HG03378 (cell line): ENCODE data around the gene PCDH15.

ENCODE experiments used
- ATAC-seq: cut with Tn5 transposase; IDR thresholded peaks from one replicate; pipeline ENCODE4 v1.9.1; 2021; ENCODE audit warnings: mild to moderate bottlenecking, moderate library complexity; ENCODE audit not compliant: unreplicated experiment

The PCDH15 gene

DNA sequence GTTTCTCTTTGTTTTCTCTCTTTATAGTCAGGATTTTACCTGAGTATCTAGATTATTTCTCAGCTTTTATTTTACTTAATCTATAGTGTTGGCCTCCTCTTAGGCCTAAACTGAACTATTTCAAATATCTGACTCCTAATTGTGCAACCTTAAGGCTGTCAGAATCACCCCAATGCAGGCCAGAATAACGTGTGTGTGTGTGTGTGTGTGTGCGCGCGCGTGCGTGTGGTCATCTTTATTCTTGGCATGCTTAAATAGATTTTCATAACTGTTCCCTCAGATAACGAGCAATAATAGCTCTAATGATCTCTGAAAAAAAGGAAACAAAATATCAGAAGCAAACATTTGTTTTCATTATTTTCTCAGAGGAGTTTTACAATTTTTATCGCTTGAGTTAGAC is 92.4 kb downstream of the PCDH15 start:
- no peak for ATAC-seq

DNA sequence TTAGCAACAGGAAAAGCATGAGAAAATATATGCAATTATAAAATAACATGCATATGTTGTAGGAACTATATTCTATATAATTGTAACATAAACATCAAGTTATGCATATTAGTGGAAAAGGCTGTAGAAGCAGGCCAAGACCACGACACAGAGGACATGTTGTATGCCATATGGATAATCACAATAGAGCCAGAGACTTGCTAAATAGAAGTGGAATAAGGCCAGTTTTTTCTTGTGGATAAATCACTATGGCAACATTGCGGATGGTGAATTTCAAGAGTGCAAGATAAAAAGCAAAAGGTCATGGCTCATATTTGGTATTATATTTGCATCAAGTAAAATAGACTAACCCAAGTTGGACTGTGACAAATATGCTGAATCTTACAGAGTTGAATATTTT is 93.0 kb downstream of the PCDH15 start:
- ATAC-seq: no peak

DNA sequence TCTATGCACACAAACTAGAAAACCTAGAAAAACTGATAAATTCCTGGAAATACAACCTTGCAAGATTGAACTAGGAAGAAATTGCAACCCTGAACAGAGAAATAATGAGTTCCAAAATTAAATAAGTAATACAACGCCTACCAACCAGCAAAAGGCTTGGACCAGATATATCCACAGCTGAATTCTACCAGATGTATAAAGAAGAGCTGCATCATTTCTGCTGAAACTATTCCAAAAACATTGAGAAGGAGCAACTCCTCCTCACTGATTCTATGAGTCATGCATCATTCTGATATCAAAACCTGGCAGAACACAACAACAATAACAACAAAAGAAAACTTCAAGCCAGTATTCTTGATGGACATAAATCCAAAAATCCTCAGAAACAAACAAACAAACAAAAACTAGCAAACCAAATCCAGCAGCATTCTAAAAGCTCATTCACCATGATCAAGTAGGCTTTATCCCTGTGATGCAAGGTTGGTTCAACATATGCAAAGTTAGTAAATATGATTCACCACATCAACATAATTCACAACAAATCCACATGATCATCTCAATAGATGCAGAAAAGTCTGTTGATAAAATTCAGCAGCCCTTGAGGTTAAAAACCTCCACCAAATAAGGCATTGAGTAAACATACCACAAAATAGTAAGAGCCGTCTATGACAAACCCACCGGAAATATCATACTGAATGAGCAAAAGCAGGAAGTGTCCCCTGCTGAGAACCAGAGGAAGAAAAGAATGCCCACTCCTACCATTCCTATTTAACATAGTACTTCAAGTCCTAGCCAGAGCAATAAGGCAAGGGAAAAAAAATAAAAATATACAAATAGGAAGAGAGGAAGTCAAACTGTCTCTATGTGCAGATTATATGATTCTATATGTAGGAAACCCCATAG is 98.2 kb downstream of the PCDH15 start:
- ATAC-seq: no peak

DNA sequence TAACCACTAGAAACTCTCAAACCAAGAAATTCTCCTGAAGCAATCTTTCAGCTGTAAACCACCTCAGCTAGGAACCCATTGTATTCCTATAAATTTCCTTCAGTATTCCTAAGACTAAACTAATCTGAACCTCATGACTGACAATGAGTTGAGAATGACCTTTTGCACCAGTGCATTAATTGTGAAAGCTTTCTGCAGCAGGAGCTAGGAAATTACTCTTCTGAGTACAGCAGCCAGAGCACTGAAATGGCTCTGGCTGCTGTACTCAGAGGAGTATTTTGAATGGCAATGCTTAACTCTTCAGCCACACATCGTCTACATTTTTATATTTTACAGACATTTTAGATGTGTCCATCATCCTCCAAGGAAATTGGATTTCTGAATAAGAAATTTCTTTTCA is 109.7 kb downstream of the PCDH15 start:
- no peak for ATAC-seq

DNA sequence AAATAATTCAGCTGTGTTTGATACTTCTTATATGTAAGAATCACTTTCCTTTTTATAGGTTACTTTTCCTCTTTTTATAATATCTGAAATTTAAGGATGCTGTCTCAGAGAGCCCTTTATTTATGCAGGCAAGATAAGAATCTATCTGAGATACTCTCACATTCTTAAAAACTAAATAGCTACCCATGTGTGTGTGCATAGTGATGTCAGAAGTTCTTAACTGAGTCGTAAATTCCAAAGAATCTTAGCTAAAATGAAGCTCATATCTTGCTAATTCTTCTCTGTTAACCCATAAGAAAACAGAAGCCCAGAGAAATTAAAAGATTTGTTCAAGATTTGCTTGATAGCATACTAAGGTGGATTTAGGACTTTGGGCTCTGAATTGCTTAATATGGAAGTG is 118.5 kb downstream of the PCDH15 start:
- ATAC-seq: no peak

DNA sequence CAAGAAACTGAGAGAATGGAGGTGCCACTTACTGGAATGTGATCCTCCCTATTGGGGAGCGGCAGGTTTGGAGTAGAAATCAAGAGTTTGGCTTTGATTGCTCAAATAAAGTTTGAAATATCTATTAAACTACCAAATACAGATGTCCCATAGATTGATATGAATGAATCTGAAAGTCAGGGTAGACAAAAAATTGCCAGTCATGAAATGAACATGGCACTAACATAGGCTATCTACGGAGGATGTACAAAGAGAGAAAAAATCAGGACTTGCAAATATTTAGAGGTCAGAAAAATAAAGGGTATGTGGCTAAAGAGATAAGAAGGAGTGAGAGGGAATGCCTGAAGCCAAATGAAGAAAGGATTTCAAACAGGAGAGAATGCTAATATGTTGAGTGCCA is 119.9 kb downstream of the PCDH15 start:
- no peak for ATAC-seq

DNA sequence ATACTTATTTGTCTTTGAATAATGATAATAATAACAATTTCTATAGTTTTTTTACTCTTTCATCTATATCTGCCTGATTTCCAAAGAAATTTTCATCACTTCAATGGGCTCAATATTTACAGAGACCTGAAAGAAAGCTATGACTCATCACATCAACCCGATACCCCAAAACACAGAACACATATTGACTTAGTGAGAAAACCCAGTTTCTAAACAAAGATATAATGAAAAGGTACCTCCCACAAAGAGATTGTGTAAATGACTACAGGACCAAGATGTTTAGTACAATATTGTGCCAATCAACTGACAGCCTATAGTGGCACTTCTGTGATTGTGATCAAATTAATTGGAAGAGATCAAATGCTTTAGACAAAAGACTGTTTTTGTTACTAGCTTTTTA is 133.9 kb downstream of the PCDH15 start:
- no peak for ATAC-seq

DNA sequence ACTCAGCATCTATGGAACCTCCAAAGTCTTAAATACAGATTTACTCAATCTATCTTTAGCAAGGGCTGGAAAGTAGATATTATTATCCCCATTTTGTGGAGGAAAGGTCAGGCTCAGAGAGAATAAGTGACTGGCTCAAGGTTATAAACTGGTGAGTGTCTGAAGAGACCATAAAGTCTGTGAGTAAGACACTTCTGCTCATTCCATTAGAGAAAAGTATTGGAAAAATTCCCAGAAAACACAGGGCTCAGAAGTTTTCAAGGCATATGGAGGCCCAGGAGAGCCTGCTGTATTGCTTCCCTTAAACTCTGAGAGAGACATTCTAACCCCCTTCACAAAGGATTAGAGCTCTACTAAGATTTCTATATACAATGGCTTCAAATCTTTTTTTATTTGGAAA is 134.8 kb downstream of the PCDH15 start:
- ATAC-seq: no peak

DNA sequence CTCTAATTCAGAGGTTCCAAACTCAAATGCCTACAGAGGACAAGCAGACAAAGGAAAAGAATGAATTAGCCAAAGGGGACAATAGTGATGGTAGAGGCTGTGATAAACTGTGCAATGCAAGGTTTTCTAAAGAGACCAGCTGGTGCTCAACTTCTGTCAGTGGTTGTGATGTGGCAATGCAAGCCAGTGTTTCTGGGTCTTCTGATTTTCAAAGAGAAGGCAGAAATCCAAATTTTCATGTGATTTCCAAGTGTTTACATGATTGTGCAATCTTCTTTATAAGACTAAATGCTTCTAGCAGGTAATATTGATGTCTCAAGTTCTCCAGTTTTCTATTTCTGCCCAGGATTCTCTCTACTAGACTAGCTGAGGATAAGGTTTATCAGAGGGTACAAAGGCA is 135.9 kb downstream of the PCDH15 start:
- no peak for ATAC-seq

DNA sequence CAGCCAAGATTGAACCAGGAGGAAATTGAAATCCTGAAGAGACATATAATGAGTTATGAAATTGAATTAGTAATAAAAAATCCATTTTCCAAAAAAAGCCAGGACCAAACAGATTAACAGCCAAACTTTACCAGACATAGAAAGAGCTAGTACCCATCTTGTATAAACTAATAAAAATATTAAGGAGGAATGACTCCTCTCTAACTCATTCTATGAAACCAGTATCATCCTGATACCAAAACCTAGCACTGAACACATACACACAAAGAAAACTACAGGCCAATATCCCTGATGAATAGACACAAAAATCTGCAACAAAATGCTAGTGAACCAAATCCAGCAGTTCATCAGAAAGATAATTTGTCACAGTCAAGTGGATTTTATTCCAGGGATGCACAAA is 140.6 kb downstream of the PCDH15 start:
- ATAC-seq: no peak

DNA sequence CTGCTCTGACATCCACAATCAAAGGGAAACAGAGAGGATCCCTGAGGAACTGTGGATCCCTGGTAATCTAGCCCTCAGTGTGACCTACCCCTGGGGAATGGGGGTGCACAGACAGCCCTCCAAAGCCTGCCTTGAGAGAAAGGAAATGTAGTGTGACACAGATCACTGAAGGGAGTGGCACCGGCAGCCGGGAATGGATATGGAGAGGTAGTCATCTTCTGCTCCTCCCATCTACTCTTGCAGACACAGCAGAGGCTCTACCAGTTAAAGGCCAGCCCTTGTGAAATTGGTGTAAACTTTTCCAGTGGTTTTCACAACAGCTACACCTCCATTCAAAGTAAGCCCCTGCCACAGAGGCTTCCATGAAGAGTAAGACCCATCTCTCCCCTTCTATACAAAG is 144.4 kb downstream of the PCDH15 start:
- no peak for ATAC-seq

DNA sequence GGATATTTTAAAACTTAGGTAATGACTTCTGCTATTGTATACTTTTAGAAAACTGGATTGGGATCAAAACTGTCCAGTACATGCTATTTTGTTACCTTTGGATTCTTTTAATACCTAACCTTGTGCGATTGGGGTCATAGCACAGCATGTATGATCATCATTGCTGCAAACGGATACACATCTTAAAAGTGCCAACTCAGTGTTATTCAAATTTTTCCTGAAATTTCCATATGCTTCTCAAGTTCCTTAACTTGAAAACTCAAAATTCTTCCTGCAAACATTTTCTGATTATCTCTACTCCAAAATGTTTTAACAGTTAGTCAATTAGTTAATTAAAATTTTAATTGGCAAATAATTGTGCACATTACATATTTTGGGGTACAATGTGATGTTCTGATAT is 147.5 kb downstream of the PCDH15 start:
- no peak for ATAC-seq

DNA sequence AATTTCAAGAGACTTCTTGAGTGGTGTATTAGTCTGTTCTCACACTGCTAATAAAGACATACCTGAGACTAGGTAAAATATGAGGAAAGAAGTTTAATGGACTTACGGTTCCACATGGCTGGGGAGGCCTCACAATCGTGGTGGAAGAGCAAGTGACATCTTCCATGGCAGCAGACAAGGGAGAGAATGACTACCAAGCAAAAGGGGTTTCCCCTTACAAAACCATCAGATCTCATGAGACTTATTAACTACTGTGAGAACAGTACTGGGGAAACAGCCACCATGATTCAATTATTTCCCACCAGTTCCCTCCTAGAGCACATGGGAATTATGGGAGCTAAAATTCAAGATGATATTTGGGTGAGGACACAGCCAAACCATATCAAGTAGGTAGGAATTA is 150.5 kb downstream of the PCDH15 start:
- no peak for ATAC-seq

DNA sequence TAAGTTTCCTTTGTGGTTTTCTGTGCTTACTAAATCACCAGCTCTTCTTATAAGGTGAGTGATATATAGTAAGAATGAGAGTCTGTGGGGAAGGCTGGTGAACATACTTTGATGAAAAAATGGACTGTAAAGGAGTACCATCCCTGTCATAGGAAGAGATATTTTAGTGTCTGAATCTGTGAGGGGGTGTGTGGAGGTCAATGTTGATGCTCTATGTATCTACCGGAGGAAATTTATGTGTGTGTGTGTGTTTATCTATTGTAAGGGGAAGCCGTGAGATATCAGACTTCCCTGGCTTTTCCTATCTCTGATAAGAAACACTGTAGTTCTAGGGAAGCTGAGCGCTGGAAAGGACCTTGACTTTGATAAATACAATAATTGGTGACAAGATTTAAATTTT is 179.0 kb downstream of the PCDH15 start:
- ATAC-seq: no peak

DNA sequence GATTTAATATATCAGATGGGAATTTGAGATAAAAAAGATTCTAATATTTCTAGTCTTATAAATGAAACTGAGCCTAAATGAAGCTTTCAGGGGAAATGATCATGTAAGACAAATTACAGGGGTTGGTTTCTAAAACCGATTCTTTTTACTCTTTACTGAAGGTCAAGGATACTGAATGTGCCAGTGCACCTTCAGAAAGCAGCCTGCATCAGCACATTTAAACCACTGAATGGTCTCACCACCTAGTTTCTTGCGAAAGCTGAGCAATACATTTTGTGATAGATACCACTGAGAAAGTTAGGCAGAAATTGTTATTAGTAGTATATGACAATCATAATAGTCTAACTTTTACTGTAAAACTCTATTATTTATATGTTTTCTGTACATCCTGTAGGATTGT is 180.7 kb downstream of the PCDH15 start:
- no peak for ATAC-seq

DNA sequence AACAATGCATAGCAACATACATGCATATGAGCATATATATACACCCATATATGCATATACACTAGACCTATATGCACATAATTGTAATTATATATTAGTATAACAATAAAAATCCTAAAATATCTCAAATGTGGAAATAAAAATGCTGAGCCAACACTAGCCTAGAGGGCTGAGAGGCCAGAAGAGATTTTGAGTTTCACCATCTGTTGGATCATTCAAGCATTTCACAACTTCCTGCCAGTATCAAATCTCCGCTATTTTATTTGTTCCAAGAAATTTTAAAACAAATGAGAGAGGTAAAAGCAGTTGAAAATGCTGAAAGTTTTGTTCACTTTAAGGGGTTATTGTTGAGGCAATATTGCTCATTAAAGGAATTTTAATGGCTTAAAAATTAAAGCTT is 187.0 kb downstream of the PCDH15 start:
- no peak for ATAC-seq

DNA sequence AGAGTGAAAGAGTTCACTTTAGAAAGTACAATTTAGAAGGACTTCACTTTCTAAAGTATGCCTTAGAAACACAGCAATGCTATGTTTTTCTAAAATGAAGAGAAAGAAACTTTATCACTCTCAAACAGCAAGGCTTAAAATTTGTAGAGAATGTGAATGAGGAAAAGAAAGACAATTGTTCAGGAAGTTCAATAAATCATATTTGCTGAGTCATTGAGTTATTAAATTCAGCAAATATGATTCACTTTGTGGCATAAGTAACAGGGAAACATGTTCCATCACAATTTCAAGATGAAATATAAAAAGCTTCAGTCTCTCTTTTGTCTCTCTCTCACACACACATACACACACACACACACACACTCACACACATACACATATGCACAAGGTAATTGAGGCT is 187.9 kb downstream of the PCDH15 start:
- no peak for ATAC-seq

DNA sequence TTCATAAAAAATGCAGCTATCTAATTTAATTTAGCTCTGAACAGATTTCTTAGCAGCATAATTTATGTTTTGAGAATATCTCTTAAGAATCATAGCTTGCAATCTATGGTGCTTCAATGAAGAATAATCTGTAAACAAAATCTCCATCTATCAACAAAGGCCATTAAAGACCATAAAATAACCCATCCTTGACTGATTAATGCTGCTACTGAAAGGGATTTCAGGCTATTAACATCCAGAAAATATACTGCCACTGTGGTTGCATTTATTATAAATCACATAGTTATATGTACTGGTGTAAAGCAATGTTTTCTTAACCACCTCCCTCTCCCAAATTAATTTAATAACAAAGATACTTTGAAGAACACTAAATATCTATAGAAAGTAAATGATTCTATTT is 191.6 kb downstream of the PCDH15 start:
- no peak for ATAC-seq

DNA sequence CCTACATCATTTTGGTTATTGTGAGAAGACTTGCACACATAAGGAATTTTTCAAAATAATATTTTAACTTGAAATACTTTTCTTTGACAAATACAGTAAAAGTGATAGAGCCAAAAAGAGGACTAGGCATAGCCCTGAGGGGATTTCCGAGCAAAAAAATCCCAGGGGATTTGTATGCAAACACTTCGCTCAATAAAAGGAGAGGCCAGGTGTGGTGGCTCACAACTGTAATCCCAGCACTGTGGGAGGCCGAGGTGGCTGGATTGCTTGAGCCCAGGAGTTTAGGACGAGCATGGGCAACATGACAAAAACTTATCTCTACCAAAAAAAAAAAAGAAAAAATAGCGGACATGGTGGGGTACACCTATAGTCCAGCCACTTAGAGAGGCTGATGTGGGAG is 193.0 kb downstream of the PCDH15 start:
- ATAC-seq: no peak

DNA sequence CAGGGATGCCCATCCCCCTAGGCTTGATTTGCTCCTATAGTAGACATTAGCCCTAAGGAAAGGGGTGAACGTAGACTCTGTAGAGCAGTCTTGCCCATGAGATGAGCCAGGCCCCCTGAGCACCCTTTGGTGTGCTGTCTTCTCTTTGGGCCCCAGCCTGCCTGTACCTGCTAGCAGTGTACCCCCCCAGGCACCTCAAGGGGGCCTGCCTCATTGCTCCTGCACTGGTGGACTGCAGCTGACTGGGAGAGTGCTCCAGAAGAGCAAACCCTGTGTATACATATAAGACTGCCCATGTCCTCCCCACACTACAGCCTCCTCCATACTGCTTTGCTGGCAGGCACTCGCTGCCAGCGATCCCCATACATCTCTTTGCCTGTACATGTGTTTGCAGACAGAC is 206.7 kb downstream of the PCDH15 start:
- ATAC-seq: no peak

DNA sequence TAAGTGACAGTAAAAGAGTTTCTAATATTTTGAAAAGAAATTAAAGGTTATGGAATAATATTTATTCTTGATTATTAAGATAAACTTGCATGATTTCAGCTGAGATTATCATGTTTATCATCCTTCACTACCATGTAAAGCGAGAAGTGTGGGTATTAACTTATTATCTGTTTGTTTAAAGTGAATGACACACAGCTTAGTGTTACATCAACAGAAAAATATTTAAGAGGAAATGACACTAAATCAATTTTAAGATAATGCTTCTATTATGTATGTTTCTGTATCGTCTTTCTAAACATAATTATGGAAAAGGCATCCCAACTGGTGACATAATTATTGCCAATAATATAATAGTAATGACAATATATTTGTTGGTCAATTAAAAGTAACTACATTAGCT is 213.1 kb downstream of the PCDH15 start:
- no peak for ATAC-seq

DNA sequence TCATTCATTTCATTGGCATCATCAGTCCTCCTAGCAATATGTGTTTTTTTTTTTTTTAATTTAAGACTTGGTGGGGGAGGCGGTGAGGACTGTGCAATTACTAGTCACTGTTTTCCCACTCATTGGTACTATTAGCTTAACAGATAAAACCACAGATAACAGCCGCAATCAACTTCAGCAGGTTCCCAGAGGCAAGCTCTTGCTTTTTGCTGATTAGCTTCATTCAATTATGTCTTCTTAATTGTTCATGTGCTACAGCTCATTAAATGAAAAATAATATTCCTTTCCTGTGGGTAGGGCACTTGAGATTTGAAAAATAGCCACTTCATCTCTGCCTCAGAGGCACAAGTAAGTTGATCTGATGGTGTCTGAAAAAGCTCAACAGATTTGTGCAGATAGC is 215.5 kb downstream of the PCDH15 start:
- ATAC-seq: no peak

DNA sequence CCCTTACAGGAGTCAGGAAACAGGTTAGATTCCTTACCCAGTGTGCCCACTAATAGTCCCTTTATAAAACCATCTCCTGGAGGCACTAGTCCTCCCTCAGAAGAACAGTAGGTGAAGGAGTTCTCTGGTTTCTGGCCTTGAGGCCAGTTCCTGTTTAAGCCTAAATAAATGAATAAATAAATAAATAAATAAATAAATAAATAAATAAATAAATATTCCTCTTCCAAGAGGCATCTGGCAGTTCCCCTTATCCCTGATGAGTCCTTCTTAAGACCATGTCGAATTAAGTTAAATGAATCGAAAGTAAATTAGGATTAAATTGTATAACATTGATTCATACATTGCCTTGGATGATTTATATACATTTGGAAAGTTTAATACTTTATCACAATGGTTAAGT is 223.3 kb downstream of the PCDH15 start:
- ATAC-seq: no peak
